ENCODE results near the gene UBFD1.
"Not testable (repeated sequence)": the region's sequence is repeated elsewhere in the genome, so short reads cannot be mapped to it uniquely, and the experiment has no call there.

Gene UBFD1

GRCh38 chr16:23556881-23557778, at the start of gene UBFD1, which contains the start of gene EARS2:
Gene UBFD1, plus strand, starts transcription at chr16:23557727. Its CDS starts 16 bp downstream, at chr16:23557743.
Gene EARS2, minus strand, starts transcription at chr16:23557350. Its CDS starts 7 bp downstream, at chr16:23557343.
- DNase-seq (ENCODE audit: low spot score), result peak; percentile 95

DNA sequence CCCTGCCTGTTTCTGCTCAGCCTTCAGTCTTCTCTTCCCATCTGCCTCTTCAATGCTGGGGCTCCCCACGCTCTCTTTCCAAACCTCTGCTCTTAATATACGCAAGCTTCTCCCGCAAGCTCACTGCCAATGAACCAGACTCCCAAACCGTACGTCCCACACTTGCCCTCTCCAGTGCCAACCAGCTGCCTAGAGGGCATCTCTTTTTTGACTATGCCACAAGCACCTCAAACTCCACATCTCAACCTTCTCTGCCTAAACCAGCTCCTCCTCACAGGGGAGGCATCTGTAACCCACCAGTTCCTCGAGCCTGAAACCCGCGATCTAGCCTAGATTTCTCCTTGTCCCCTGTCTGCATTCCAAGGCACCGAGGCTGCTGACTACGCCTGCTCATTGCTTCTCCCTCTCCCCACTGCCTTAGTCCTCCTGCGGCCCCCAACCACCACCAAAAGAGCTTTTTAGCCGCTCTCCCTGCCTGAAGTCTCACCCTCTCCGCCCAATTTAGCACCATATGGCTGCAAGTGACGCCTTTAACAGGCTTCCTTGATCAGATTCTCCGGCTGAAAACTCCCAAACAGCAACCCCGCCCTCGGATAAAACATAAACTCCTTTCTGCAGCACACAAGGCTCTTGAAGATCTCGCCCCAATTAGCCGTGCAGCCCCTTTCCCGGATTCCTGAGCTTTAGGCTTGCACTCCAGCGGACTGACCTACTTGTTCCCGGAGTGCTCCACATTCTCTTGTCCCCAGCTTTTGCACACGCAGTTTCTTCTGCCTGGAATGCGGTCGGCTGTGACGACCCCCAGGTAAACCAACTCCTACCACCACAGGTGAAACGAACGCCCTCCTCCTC, 48.7 kb upstream of the UBFD1 start:
- DNase-seq (ENCODE audit: low spot score), result no peak

DNA sequence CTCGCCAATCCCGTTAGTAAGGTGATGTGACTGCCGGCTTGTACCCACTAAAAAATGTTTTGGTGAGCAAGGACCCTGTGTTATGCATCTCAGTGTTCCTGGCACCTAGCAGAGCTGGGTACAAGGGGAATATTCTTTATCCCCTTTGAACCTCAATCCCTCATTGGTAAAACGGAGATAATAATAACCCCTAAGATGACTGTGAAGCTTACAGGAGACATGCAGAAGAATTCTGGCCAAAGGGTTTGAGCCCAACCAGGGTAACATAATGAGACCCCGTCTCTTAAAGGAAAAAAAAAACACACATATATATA, 48.1 kb upstream of the UBFD1 start:
- DNase-seq (ENCODE audit: low spot score), result no peak

GRCh38 chr16:23509782-23510163, 47.8 kb upstream of the UBFD1 start:
- no peak for DNase-seq (ENCODE audit: low spot score)

- DNase-seq (ENCODE audit: low spot score), result peak; percentile 80
These were observed 47.2 kb upstream of the UBFD1 start, which contains the start of gene GGA2 for GRCh38 chr16:23510164-23510914. Gene GGA2, minus strand, starts transcription at chr16:23510494. Its CDS starts 83 bp downstream, at chr16:23510411.

- not testable (repeated sequence) for DNase-seq (ENCODE audit: low spot score)
These were observed 46.6 kb upstream of the UBFD1 start for GRCh38 chr16:23510915-23511270.

DNA sequence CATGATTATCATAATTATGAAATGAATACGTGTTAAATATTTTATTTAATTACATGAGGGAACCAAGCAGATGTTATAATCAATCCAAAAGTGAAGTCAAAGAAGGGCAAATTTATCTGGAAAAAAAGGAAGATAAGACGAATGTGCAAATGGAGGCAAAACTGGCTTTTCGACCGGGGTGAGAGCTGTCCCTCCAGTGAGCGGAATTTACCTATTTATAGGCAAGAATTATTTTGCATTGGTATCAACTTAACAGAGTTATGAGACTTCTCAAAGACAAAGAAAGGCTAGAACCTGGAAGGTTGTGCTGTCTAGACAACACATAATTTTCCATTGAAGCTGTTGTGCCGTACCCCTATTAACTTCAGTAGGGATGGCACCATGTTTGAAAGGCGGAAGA, 45.8 kb upstream of the UBFD1 start:
- no peak for DNase-seq (ENCODE audit: low spot score)

DNA sequence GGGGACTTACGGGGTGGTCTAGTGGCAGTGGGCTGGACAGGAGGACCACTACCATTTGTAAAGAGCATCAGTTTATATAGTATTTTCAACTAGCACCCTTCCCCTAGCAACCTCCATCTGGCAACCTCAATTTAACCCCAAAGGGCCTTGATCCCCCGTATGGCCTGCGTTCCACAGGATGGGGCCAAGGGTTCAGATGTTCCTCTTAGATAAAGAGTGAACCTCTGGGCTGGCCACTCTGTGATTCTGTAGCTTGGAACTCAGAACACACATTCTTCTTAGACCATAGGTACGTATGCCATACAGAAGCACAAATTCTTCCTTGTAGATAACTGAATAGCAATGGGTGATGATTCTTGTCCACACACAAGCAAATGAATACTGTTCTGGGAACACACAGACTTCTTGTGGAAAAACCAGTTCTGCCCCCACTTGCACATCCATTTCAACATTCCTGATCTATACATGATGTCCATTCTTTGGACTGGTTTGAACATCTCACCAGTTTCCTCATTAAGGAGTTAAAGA, 45.3 kb upstream of the UBFD1 start:
- DNase-seq (ENCODE audit: low spot score), result no peak

GRCh38 chr16:23514381-23515152, 43.0 kb upstream of the UBFD1 start:
- DNase-seq (ENCODE audit: low spot score), result no peak

- no peak for DNase-seq (ENCODE audit: low spot score)
These were observed 41.6 kb upstream of the UBFD1 start for GRCh38 chr16:23515881-23516280.

GRCh38 chr16:23516366-23517137, 41.0 kb upstream of the UBFD1 start:
- no peak for DNase-seq (ENCODE audit: low spot score)

GRCh38 chr16:23518435-23518891, 39.1 kb upstream of the UBFD1 start:
- no peak for DNase-seq (ENCODE audit: low spot score)

GRCh38 chr16:23519282-23519681, 38.2 kb upstream of the UBFD1 start:
- no peak for DNase-seq (ENCODE audit: low spot score)

GRCh38 chr16:23520500-23520899, 37.0 kb upstream of the UBFD1 start:
- DNase-seq (ENCODE audit: low spot score), result no peak

DNA sequence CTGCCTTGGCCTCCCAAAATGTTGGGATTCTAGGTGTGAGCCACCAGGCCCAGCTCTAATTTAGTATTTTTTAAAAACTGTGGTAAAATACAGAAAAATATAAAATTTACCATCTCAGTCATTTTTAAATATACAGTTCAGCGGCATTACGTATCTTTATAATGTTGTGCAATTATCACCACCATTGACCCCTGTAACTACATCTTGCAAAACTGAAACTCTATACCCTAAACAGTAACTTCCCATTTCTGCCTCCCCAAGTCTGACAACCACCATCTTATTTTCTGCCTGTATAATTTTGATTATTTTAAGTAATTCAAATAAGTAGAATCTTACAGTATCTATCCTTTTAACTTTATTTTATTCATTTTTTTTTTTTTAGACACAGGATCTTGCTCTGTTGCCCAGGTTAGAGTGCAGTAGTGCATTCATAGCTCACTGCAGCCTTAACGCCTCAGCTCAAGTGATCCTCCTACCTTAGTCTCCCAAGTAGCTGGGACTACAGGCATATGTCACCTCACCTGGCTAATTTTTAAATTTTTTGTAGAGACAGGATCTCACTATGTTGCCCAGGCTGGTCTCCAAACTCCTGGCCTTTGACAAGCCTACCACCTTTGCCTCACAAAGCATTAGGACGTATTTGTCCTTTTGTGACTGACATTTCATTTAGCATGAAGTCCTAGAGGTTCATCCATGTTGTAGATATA, 36.3 kb upstream of the UBFD1 start:
- no peak for DNase-seq (ENCODE audit: low spot score)

GRCh38 chr16:23521965-23522364, 35.6 kb upstream of the UBFD1 start:
- no peak for DNase-seq (ENCODE audit: low spot score)

DNA sequence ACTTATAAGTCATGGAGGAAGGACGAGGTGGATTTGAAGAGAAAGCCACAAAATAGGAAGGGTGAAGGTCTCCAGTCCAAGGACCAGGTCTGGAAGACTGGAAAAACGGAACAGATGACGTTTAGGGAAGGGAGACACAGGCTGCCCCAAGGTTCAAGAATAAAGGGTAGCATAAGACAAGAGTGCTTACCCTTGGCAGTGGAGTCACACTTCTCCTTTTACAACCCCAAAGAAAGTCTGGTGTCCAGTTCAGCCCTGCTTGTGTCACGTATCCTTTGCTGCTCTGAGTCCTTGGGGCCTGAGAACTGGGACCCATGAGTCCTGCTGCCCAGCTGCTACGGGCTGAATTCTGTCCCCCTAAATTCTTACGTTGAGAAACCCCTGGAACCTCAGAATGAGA, 34.2 kb upstream of the UBFD1 start:
- DNase-seq (ENCODE audit: low spot score), result no peak

DNA sequence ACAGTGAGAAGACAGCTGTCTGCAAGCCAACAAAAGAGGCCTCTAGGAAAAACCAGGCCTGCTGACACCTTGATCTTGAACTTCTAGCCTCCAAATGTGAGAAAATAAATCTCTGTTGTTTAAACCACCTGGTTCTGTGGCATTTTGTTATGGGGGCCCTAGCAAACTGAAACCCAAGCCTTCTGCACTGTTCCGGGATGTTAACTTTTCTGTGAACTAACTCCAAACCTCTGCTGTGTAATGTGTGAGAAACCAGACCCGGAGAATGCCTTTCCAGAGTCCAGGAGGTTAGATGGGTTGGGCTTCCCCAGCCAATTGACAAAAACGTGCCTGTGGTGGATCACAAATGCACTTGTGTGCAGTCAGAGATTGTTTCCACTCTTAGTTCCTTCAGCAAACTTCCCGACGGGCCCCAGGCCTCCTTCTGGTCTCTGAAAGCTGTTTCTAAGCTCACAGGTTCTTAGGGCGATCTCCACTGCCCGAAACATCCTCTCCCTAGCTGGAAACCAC, 33.6 kb upstream of the UBFD1 start:
- DNase-seq (ENCODE audit: low spot score), result no peak

- DNase-seq (ENCODE audit: low spot score), result no peak
These were observed 32.6 kb upstream of the UBFD1 start for GRCh38 chr16:23524886-23525285.

Data from HuH-7 (cell line).